Activated naive CD8-positive, alpha-beta T cell treated with anti-CD3 and anti-CD28 coated beads for 36 hours (primary cell): ENCODE measurements around the gene PDZRN4. TPM values are rescaled to one million over a fixed set of nuclear protein-coding genes. Genes with fewer than 3 reads are reported as not detected.
"Not testable (repeated sequence)": the region's sequence is repeated elsewhere in the genome, so short reads cannot be mapped to it uniquely, and the experiment has no call there.

ENCODE experiments used
- DNase-seq: peaks from one replicate; pipeline ENCODE4 v3.0.0; 2021
- H3K27ac Mint-ChIP-seq: one replicate; pipeline ENCODE4 v1.8.0; 2022; ENCODE audit warnings: mild to moderate bottlenecking, moderate library complexity, mixed read lengths
- H3K27me3 Mint-ChIP-seq: one replicate; pipeline ENCODE4 v1.8.0; 2022; ENCODE audit warnings: mild to moderate bottlenecking, mixed read lengths
- H3K36me3 Mint-ChIP-seq: one replicate; pipeline ENCODE4 v1.8.0; 2021; ENCODE audit warnings: mild to moderate bottlenecking, mixed read lengths
- H3K4me1 Mint-ChIP-seq: one replicate; pipeline ENCODE4 v1.8.0; 2021; ENCODE audit warnings: mixed read lengths
- H3K4me3 Mint-ChIP-seq: one replicate; pipeline ENCODE4 v1.8.0; 2022; ENCODE audit warnings: mild to moderate bottlenecking, moderate library complexity, mixed read lengths
- H3K9me3 Mint-ChIP-seq: one replicate; pipeline ENCODE4 v1.8.0; 2022; ENCODE audit warnings: mixed read lengths
- total RNA-seq, 2 experiments: library from RNA; stranded (reverse); gene quantifications; one replicate each; pipeline ENCODE4 v1.2.3, GENCODE V29; 2021

The PDZRN4 gene
- not detected for total RNA-seq

DNA sequence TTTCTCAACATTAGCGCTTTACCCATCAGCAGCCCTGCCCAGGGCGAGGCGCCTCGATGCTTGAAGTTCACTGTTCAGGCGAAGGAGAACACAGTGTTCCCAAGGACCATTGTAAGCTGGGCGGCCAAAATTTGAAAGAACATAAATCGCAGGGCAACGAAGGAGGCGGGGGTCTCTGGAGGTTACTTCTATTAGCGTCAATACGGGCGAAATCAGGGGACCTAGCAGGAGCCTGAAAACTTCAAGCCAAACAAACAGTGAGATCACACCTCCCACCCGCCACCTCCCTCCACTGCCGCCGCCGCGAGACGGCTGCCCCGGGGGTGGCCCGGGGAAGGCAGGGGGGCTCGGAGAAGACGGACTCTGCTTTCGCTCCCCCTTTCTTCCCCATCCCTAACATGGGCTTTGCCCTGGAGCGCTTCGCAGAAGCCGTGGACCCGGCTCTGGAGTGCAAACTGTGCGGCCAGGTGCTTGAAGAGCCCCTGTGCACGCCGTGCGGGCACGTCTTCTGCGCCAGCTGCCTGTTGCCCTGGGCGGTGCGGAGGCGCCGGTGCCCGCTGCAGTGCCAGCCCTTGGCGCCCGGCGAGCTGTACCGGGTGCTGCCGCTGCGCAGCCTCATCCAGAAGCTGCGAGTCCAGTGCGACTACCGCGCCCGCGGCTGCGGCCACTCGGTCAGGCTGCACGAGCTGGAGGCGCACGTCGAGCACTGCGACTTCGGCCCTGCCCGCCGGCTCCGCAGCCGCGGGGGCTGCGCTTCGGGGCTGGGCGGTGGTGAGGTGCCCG is at the start of gene PDZRN4:
Gene PDZRN4, plus strand, starts transcription at position 263 of the 783 bp plus-strand sequence.
- no peak for DNase-seq
- peaks cover 40% of the 10 kb centered on the region for H3K27me3 Mint-ChIP-seq
- no peak within 1 kb of the TSS for H3K4me3 Mint-ChIP-seq
- H3K36me3 Mint-ChIP-seq: no peaks in the 10 kb centered on the region
- H3K4me1 Mint-ChIP-seq: peaks cover 6% of the 10 kb centered on the region
- H3K27ac Mint-ChIP-seq: no peak within 1 kb of the TSS
- H3K9me3 Mint-ChIP-seq: no peaks in the 10 kb centered on the region

DNA sequence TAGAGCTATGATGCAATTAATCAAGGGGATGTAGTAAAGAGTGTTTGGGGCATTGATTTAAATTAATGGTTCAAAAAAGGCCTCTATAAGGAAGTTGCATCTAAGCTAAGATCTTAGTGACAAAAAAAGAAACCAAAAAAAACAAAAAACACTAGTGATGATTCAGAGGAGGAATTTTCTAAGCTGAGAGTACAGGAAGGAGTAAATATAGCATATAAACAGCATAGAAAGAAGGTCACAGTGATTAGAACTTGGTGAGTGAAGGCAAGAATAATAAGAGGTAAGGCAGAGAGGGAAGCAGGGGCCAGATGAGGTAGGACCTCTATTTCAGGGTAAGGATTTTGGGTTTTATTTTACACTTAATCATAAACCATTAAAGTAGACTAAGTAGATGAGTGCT is 48.0 kb upstream of the PDZRN4 start:
- Mint-ChIP-seq H3K27ac (no peak overlapping the region), H3K4me3 (no peak overlapping the region), H3K27me3 (no peaks in the 10 kb centered on the region), H3K36me3 (no peaks in the 10 kb centered on the region), H3K4me1 (no peaks in the 10 kb centered on the region), H3K9me3 (peaks cover 2% of the 10 kb centered on the region)
- DNase-seq: no peak

DNA sequence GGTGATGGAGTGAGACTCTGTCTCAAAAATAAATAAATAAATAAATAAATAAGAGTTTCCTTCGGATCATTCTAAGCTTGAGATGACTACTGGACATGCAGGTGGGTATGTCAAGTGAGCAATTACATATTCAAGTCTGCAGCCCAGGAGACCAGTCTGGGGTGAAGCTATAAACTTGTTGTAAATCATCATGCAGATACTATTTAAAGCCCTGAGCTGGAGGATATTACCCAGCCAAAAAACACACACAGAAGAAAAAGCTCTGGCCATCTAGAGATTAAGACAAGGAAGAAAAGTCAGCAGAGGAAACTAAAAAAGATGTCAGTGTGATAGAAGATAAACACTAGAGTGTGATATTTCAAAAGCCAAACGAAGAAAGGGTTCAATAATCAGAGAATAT is 47.0 kb upstream of the PDZRN4 start:
- no peaks in the 10 kb centered on the region for H3K27me3 Mint-ChIP-seq

DNA sequence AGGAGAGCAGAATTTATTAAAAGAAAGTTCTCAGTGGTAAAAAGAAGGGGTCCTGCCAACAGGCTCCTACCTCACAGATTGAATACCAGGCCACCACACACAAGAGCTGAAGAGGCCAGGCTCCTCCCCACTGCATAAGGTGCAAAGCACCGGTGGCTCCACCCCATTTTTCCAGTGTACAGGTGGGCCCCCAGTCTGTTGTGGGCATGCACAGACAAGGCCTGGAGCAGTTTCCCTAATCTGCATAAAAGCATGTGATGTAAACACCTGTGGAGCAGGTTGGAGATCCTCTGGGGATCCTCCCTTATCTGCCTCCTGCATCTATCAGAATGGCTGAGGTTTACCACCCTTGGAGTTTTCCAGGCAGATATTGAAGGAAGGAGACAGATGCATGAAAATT is 45.7 kb upstream of the PDZRN4 start:
- H3K4me3 Mint-ChIP-seq: no peak overlapping the region
- H3K27ac Mint-ChIP-seq: no peak overlapping the region
- no peak for DNase-seq
- H3K4me1 Mint-ChIP-seq: no peaks in the 10 kb centered on the region
- H3K36me3 Mint-ChIP-seq: no peaks in the 10 kb centered on the region
- peaks cover 2% of the 10 kb centered on the region for H3K9me3 Mint-ChIP-seq
- no peaks in the 10 kb centered on the region for H3K27me3 Mint-ChIP-seq

More for the DNA sequence above, 47.0 kb upstream of the PDZRN4 start:
- DNase-seq: no peak
- no peaks in the 10 kb centered on the region for H3K4me1 Mint-ChIP-seq
- no peaks in the 10 kb centered on the region for H3K36me3 Mint-ChIP-seq
- H3K4me3 Mint-ChIP-seq: no peak overlapping the region
- H3K27ac Mint-ChIP-seq: no peak overlapping the region
- peaks cover 2% of the 10 kb centered on the region for H3K9me3 Mint-ChIP-seq

DNA sequence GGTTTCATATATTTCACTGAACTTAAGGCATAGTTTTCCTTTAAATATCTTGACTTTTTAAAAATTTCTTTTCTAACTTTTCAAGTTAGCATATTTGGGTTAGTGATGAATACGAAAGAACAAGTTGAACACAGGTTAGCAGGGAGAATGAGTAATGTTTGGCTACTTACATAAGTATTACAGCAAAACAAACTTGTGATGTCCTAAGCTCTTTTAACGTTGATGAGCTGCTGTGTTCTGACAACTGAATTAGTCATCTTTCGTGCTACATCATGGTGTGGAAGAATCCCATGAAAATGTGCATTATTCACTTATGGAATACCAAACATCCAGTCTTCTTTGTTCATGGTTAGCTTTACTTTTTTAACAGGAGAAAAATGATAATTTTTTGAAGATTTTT is 36.3 kb upstream of the PDZRN4 start:
- no peaks in the 10 kb centered on the region for H3K36me3 Mint-ChIP-seq
- no peak for DNase-seq
- H3K4me3 Mint-ChIP-seq: no peak overlapping the region
- no peaks in the 10 kb centered on the region for H3K27me3 Mint-ChIP-seq
- H3K4me1 Mint-ChIP-seq: no peaks in the 10 kb centered on the region
- H3K27ac Mint-ChIP-seq: no peak overlapping the region
- H3K9me3 Mint-ChIP-seq: no peaks in the 10 kb centered on the region

DNA sequence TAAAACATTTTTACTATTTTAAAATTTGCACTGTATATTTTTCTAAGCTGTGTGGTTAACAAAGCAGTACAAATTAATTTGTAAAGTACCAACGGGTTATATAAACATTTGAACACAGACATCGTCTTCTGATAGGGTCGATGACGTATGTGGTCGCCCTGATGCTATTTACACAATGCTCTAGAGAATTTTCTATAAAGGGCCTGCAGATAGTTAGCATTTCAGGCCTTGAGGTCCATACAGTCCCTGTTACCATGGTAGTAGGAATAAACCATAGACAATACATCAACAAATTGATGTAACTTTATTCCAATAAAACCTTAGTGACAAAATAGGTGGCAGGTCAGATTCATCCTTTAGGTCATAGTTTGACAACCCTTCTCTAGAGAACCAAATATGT is 25.7 kb upstream of the PDZRN4 start:
- DNase-seq: no peak
- no peaks in the 10 kb centered on the region for H3K27me3 Mint-ChIP-seq
- no peaks in the 10 kb centered on the region for H3K36me3 Mint-ChIP-seq
- peaks cover 1% of the 10 kb centered on the region for H3K9me3 Mint-ChIP-seq
- H3K4me1 Mint-ChIP-seq: no peaks in the 10 kb centered on the region
- no peak overlapping the region for H3K27ac Mint-ChIP-seq
- no peak overlapping the region for H3K4me3 Mint-ChIP-seq

DNA sequence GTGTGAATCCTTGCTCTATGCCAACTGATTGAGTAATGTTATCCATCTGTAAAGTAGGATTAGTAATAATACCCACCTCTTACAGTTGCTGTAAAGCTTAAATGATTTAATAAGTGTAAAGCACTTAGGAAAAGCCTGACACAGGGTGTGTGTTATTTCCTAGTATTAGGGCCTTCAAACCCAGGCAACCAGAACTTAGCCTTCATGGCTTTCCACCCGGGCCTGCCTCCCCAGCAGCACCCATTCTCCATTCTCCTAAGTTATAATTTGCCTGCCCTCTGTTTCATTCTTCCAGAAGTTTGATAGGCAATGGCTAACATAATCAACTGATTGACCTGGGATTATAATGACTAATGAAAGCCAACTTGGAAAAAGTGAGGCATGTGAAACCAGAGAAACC is 20.4 kb upstream of the PDZRN4 start:
- Mint-ChIP-seq H3K4me1 (no peaks in the 10 kb centered on the region), H3K4me3 (no peak overlapping the region), H3K27me3 (no peaks in the 10 kb centered on the region), H3K9me3 (peaks cover 1% of the 10 kb centered on the region), H3K36me3 (no peaks in the 10 kb centered on the region), H3K27ac (no peak overlapping the region)
- DNase-seq: no peak

DNA sequence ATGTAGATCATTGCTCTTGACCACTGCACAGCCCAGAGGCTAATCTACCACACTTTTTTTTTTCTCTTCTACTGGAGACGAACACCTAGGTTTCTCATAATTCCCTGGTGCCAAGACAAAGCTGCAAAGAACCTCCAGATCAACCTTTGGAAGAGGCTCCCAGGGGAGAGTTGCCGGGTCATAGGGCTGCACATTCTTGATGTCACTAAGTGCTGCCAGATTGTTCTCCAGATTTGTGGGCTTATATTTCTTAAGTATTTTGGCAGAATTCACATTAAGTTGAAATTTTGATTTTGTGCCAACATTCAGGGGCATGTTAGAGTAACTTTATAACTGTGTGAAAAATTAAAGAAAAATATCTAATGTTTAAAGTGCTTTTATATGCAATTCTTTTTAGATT is 13.5 kb upstream of the PDZRN4 start:
- Mint-ChIP-seq H3K36me3 (no peaks in the 10 kb centered on the region), H3K4me1 (no peaks in the 10 kb centered on the region), H3K27me3 (peaks cover 3% of the 10 kb centered on the region), H3K27ac (no peak overlapping the region), H3K9me3 (no peaks in the 10 kb centered on the region), H3K4me3 (no peak overlapping the region)
- DNase-seq: no peak

DNA sequence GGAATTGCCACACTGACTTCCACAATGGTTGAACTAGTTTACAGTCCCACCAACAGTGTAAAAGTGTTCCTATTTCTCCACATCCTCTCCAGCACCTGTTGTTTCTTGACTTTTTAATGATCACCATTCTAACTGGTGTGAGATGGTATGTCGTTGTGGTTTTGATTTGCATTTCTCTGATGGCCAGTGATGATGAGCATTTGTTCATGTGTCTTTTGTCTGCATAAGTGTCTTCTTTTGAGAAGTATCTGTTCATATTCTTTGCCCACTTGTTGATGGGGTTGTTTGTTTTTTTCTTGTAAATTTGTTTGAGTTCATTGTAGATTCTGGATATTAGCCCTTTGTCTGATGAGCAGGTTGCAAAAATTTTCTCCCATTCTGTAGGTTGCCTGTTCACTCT is 8.6 kb upstream of the PDZRN4 start:
- not testable (repeated sequence) for H3K27me3 Mint-ChIP-seq, H3K4me1 Mint-ChIP-seq, H3K27ac Mint-ChIP-seq, H3K4me3 Mint-ChIP-seq, H3K36me3 Mint-ChIP-seq, DNase-seq, H3K9me3 Mint-ChIP-seq

DNA sequence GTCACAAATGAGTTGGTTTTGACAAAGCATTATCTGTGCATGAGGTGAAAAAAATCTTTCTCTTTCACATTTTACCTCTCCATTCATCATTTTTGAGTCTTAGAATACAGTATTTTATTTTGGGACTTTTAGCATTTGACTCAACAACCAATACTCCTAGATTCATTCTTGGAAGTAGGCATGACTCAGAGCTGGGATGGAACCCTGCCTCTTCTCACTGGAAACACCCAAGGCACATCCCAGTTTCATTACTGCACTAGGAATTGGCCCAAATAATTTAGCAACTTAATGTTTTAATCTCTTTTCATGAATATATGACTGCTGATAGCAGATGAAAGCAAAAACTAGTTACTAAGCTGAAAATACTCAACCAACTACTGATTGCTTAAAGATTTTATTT is 3.3 kb upstream of the PDZRN4 start:
- no peak overlapping the region for H3K4me3 Mint-ChIP-seq
- H3K27ac Mint-ChIP-seq: no peak overlapping the region
- H3K9me3 Mint-ChIP-seq: peaks cover 5% of the 10 kb centered on the region
- H3K4me1 Mint-ChIP-seq: peaks cover 6% of the 10 kb centered on the region
- H3K27me3 Mint-ChIP-seq: peaks cover 30% of the 10 kb centered on the region
- H3K36me3 Mint-ChIP-seq: no peaks in the 10 kb centered on the region
- DNase-seq: no peak

DNA sequence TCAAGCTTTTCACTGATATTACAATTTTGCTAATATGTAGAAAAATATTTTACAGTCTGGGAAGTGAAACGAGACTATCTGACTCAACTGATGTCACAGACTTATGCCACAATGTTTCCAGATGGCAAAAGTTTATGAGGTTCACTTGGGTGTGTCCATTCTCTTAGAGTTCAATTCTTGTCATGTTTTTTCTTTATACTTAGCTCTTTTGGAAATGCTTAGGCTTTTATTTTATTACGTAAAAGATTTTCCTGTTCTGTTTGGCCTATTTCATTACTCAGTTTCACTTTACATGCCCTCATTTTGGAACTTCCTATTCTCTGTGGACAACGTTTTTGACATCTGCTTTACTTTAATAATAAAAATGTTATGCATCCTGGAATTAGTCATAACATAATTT is 2.1 kb upstream of the PDZRN4 start:
- Mint-ChIP-seq H3K36me3 (no peaks in the 10 kb centered on the region), H3K9me3 (peaks cover 5% of the 10 kb centered on the region), H3K27ac (no peak overlapping the region), H3K27me3 (peaks cover 39% of the 10 kb centered on the region), H3K4me3 (no peak overlapping the region), H3K4me1 (peaks cover 6% of the 10 kb centered on the region)
- no peak for DNase-seq

DNA sequence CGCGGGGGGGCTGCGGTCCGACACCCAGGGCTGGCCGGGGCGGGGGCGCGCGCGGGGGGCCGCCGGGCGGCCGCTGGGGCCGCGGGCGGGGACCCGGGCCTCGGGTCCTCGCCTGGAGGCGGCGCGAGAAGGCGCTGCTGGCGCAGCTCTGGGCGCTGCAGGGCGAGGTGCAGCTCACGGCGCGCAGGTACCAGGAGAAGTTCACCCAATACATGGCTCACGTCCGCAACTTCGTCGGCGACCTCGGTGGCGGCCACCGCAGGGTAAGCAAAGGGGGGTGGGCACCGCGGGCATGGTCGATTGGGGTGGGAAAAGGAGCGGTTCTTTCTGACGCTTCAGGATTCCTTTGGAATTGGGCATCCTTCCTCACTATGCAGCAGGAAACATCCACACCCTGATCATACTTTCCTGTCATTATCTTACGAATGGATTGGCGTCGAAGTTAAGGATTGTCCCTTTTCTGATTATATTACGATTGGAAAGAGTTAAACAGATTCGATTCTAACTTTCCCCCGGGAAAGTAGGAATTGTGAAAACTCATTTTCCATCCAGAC is 798 bp downstream of the PDZRN4 start:
- Mint-ChIP-seq H3K4me1 (peaks cover 6% of the 10 kb centered on the region), H3K4me3 (no peak overlapping the region), H3K36me3 (no peaks in the 10 kb centered on the region), H3K27me3 (peaks cover 40% of the 10 kb centered on the region), H3K9me3 (no peaks in the 10 kb centered on the region), H3K27ac (no peak overlapping the region)
- no peak for DNase-seq

DNA sequence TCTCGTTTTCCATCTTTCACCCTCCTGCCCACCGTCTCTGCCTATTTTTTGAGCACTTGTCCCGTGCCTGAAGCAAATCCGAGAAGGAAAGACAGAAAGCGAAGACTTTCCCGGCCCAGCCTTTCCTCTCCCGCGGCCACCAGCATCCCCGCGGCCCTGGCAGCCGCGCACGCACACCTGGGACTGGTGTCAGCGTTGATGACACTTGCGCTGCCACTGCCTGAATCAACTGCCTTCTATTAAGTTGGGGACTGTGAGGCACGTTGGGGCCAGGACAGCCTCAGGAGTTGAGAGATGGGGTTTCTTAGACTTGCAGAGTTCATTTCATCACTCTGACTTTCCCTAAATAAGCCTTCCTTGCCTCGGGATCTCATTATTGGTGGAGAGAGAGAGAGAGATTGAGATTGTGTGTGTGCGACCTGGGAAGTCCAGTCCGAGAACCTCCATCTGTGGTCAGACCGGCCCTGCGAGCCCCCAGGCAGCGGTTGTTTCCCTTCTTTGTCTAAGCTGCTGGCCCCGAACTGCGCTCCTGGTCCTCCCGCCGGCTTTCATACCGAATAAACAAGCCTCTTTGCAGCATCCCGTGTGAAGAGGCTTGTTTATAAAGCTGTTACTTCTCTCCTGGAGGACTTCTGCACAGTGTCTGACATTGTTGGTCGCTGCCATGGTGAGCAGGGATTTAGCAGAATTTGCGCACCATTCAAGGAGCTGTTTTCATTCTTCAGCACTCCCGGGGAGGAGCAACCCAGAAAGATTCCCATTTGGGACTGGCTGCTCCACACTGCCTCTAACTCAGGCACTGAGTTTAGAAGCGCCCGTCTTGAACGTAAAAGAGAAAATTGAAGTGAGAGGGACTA is 1.5 kb downstream of the PDZRN4 start:
- Mint-ChIP-seq H3K4me1 (peaks cover 6% of the 10 kb centered on the region), H3K27me3 (peaks cover 40% of the 10 kb centered on the region), H3K27ac (no peak overlapping the region), H3K9me3 (no peaks in the 10 kb centered on the region), H3K4me3 (no peak overlapping the region), H3K36me3 (no peaks in the 10 kb centered on the region)
- DNase-seq: no peak

DNA sequence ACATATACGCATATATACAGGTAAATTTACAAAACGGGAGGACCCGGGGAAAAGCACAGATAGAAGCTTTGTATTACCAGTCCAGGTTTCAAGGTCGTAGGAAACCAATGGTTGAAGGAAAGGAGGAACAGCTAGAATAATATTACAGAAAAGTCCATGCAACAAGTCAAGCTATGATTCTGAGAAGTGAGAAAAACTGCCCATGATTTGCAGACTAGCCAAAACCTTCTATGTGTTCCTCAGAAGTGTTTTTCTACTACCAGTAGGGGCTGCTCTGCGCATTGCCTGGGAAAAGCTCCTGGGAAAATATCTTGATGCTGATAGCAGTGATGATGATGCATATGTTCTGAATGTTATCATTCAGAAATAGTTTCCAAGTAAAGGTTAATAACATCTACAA is 2.2 kb downstream of the PDZRN4 start:
- H3K27ac Mint-ChIP-seq: no peak overlapping the region
- H3K4me3 Mint-ChIP-seq: no peak overlapping the region
- H3K27me3 Mint-ChIP-seq: peaks cover 40% of the 10 kb centered on the region
- H3K36me3 Mint-ChIP-seq: no peaks in the 10 kb centered on the region
- DNase-seq: no peak
- no peaks in the 10 kb centered on the region for H3K9me3 Mint-ChIP-seq
- peaks cover 6% of the 10 kb centered on the region for H3K4me1 Mint-ChIP-seq

DNA sequence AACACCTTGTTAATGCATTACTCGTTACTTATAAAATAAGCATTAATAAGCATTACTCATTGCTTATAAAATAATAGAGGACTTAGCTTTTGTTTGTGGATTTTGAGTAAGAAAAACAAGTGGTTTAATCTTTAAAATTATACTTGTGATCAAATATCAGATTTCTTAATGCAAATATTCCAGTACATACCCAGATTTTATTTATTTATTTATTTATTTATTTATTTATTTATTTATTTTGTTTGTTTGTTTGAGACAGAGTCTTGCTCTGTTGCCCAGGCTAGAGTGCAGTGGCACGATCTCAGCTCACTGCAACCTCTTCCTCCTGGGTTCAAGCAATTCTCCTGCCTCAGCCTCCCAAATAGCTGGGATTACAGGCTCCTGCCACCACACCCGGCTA is 3.4 kb downstream of the PDZRN4 start:
- DNase-seq, H3K4me3 Mint-ChIP-seq, H3K27ac Mint-ChIP-seq, H3K4me1 Mint-ChIP-seq, H3K36me3 Mint-ChIP-seq, H3K9me3 Mint-ChIP-seq: not testable (repeated sequence)
- H3K27me3 Mint-ChIP-seq: peaks cover 40% of the 10 kb centered on the region
